Measurements from ENCODE around the gene FOSB.
"Not testable (repeated sequence)": the region's sequence is repeated elsewhere in the genome, so short reads cannot be mapped to it uniquely, and the experiment has no call there.

The FOSB gene

DNA sequence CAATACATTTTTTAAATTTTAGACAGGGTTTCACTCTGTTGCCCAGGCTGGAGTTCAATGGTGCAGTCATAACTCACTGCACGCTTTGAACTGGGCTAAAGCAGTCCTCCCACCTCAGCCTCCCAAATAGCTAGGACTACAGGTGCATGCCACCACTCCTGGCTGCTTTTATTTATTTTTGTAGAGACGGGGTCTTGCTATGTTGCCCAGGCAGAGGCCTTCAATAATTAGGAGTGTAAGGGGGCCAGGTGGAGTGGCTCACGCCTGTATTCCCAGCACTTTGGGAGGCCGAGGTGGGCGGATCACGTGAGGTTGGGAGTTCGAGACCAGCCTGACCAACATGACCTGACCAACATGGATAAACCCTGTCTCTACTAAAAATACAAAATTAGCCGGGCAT lies 35.3 kb upstream of the FOSB start:
- H3K9me3 Mint-ChIP-seq; H3K36me3 Mint-ChIP-seq; H3K27ac Mint-ChIP-seq; DNase-seq (ENCODE audit: low spot score in 2 of 2); ATAC-seq (ENCODE audit: low read depth); H3K27me3 Mint-ChIP-seq; H3K4me1 Mint-ChIP-seq; H3K4me3 Mint-ChIP-seq: not testable (repeated sequence)

DNA sequence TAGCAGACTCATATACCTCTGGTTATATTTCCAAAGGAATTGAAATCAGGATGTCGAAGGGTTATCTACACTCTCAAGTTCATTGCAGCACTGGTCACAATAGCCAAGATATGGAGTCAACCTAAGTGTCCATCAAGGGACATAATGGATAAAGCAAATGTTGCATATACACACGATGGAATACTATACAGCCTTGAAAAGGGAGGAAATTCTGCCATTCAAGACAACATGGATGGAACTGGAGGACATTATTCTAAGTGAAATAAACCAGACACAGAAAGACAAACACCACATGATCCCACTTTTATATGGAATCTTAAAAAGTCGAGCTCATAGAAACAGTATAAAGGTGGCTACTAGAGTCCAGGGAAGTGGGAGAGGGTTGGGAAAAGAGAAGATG lies 30.5 kb upstream of the FOSB start:
- Mint-ChIP-seq H3K36me3 (no peaks in the 10 kb centered on the region), H3K9me3 (no peaks in the 10 kb centered on the region), H3K27ac (no peak overlapping the region), H3K4me1 (peaks cover 12% of the 10 kb centered on the region), H3K27me3 (no peaks in the 10 kb centered on the region), H3K4me3 (no peak overlapping the region)
- ATAC-seq (ENCODE audit: low read depth) (no peak), DNase-seq (ENCODE audit: low spot score in 2 of 2) (no peak)

DNA sequence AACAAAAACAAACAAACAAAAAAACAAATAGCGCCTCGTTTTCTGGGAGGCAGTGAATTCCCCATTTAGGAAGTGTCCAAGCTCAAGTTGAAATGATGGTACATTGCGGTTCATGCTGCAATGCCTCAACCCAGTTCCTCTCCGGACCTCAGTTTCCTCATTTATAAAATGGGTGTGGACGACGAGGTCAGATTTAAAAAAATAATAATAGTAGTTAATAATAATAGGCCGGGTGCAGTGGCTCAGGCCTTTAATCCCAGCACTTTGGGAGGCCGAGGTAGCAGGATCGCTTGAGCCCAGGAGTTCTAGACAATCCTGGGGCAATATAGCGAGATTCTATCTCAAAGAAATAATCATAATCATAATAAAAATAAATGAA lies 28.6 kb upstream of the FOSB start:
- no peaks in the 10 kb centered on the region for H3K9me3 Mint-ChIP-seq
- DNase-seq (ENCODE audit: low spot score in 2 of 2), result no peak
- peaks cover 26% of the 10 kb centered on the region for H3K4me1 Mint-ChIP-seq
- H3K27ac Mint-ChIP-seq, result peak overlapping the region; percentile 91
- peak overlapping the region; percentile 78 for H3K4me3 Mint-ChIP-seq
- no peaks in the 10 kb centered on the region for H3K27me3 Mint-ChIP-seq
- no peaks in the 10 kb centered on the region for H3K36me3 Mint-ChIP-seq
- no peak for ATAC-seq (ENCODE audit: low read depth)

DNA sequence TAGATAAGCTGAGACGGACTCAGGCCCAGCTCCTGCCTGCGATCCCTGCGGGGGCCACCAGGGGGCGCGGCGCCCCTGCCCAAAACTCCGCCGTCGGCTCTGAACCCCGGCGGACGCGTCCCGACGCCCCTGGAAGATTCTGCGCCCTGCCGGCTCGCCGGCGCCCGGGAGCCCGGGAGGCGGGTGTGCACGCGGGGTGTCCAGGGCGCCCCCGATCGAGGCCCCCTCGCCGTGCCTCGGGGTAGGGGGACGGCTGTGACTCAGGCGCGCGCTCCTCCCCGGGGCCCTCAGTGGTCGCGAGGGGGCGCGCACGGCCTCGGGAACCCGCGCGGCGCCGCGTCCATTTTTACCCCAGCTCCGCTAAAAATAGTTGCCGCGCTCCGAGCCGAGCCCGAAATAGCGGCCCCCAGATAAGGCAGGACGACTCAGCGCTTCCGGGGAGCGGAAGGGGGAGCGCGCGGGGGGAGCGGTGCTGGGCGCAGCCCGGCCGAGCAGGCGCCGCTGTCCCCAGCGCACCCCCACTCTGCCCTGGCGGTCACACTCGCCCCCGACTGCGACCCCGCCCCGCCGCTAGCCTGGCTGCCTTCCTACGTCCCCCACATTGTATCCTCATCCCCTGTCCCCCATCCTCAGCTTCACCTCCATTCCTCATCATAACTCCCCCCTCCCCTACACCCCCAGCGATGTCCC lies 28.1 kb upstream of the FOSB start:
- no peaks in the 10 kb centered on the region for H3K9me3 Mint-ChIP-seq
- ATAC-seq (ENCODE audit: low read depth), result peak; percentile 50
- peaks cover 31% of the 10 kb centered on the region for H3K4me1 Mint-ChIP-seq
- H3K36me3 Mint-ChIP-seq, result no peaks in the 10 kb centered on the region
- H3K27me3 Mint-ChIP-seq, result no peaks in the 10 kb centered on the region
- peak; percentile 92 to 97 for DNase-seq (ENCODE audit: low spot score in 2 of 2)
- peak overlapping the region; percentile 91 for H3K27ac Mint-ChIP-seq
- H3K4me3 Mint-ChIP-seq, result peak overlapping the region; percentile 89

DNA sequence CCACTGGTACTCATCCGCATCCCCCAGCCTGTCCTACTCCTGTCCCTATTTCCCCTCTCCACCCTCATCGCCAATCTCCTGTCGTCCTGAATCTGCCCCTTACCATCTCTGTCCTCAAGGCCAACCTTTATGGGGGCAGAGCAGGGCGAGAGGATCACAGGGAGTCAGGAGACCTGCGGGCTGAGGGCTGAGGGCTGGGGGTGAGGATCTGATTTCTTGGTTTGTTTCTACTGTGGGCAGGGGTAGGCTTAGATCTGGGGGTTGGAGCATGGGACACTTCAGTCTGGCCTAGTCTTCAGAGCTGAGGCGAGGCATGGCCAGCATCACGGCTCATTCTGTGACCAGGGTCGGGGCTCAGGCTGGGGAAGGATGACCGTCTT lies 27.5 kb upstream of the FOSB start:
- Mint-ChIP-seq H3K27ac (peak overlapping the region; percentile 91), H3K36me3 (no peaks in the 10 kb centered on the region), H3K4me3 (peak overlapping the region; percentile 89), H3K27me3 (no peaks in the 10 kb centered on the region), H3K4me1 (peaks cover 33% of the 10 kb centered on the region), H3K9me3 (no peaks in the 10 kb centered on the region)
- no peak for ATAC-seq (ENCODE audit: low read depth)
- DNase-seq (ENCODE audit: low spot score in 2 of 2), result no peak

DNA sequence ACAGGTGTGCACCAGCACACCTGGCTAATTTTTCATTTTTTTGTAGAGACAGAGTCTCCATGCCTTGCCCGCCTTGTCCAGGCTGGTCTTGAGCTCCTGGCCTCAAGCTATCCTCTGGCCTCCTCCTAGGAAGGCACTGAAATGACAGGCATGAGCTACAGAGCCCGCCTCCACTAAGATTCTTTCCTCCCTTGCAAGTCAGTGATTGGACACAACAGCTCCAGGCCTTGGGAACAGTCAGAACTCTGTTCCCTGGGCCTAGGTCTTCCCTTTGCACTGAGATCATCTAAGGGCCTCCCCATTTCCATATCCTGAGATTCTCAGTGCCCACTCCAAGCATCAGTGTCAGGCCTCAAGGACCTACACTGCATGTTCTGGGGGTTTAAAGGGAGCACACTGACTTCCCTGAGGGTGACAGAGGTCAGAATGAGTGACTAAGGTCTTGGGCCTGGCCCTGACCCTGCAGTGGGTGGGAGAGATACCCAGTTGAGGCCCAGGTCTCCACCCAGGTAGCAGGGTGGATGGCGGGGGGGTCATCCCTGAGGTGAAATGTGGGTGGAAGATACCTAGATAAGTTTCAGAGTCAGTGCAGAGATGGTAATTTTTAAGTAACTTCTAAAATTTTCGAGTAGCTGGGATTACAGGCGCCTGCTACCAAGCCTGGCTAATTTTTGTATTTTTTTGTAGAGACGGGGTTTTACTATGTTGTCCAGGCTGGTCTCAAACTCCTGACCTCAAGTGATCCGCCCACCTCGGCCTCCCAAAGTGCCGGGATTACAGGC lies 26.7 kb upstream of the FOSB start:
- ATAC-seq (ENCODE audit: low read depth) (no peak), DNase-seq (ENCODE audit: low spot score in 2 of 2) (no peak)
- peaks cover 38% of the 10 kb centered on the region for H3K4me1 Mint-ChIP-seq
- no peaks in the 10 kb centered on the region for H3K9me3 Mint-ChIP-seq
- H3K36me3 Mint-ChIP-seq, result no peaks in the 10 kb centered on the region
- peak overlapping the region; percentile 91 for H3K27ac Mint-ChIP-seq
- no peaks in the 10 kb centered on the region for H3K27me3 Mint-ChIP-seq
- H3K4me3 Mint-ChIP-seq, result peak overlapping the region; percentile 89

DNA sequence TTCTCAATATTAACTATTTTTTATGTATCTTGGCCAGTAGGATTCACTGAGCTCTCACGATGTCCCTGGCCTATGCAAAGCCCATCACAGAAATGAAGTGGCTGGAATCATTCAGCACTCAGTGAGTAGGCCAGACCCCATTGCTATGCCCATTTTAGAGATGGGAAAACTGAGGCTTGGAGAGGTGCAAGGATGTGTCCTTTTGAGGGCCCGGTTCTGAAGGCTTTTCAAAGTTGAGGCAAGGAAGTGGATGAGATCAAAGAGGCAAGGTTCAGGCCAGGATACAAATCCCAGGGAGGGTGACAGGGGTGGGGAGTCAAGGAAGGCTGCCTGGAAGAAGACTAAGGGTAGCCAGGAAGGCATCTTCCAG lies 25.4 kb upstream of the FOSB start:
- ATAC-seq (ENCODE audit: low read depth), result no peak
- Mint-ChIP-seq H3K9me3 (no peaks in the 10 kb centered on the region), H3K36me3 (no peaks in the 10 kb centered on the region), H3K4me3 (peak overlapping the region; percentile 97), H3K27me3 (no peaks in the 10 kb centered on the region), H3K27ac (peak overlapping the region; percentile 100), H3K4me1 (peaks cover 41% of the 10 kb centered on the region)
- no peak for DNase-seq (ENCODE audit: low spot score in 2 of 2)

DNA sequence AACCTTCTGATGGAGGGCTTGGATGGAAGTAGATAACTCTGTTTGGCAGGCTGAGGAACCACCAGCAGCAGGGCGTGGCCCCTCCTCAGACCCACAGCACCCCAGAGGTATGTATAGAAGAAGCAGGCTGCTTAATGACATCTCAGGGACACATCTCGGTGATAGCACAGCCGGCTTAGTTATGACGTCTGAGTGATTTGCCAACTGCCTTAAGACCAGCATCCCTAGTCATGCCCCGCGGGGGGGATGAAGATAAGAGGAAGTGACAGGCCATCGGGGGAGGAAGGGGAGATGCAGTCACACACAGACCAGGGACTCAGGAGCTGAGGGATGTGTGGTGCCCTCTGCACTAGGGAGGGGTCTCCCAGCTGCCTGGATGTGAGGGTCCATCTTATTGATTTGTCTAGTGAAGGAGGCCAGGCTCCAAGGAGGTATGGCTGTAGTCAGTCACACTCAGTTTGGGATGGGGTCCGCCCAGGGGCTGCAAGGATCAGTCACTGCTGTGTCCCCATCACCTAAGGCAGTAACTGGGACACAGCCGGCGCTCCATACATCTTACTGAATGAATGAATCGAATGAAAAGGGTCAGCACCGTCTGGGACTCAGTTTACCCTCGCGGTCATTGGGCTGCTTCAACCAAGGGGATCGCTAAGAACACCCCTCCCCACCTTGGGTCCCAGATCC lies 24.9 kb upstream of the FOSB start:
- peak overlapping the region; percentile 97 for H3K4me3 Mint-ChIP-seq
- peaks cover 41% of the 10 kb centered on the region for H3K4me1 Mint-ChIP-seq
- ATAC-seq (ENCODE audit: low read depth), result peak; percentile 56
- no peaks in the 10 kb centered on the region for H3K9me3 Mint-ChIP-seq
- peak; percentile 66 to 67 for DNase-seq (ENCODE audit: low spot score in 2 of 2)
- no peaks in the 10 kb centered on the region for H3K36me3 Mint-ChIP-seq
- peak overlapping the region; percentile 100 for H3K27ac Mint-ChIP-seq
- no peaks in the 10 kb centered on the region for H3K27me3 Mint-ChIP-seq

DNA sequence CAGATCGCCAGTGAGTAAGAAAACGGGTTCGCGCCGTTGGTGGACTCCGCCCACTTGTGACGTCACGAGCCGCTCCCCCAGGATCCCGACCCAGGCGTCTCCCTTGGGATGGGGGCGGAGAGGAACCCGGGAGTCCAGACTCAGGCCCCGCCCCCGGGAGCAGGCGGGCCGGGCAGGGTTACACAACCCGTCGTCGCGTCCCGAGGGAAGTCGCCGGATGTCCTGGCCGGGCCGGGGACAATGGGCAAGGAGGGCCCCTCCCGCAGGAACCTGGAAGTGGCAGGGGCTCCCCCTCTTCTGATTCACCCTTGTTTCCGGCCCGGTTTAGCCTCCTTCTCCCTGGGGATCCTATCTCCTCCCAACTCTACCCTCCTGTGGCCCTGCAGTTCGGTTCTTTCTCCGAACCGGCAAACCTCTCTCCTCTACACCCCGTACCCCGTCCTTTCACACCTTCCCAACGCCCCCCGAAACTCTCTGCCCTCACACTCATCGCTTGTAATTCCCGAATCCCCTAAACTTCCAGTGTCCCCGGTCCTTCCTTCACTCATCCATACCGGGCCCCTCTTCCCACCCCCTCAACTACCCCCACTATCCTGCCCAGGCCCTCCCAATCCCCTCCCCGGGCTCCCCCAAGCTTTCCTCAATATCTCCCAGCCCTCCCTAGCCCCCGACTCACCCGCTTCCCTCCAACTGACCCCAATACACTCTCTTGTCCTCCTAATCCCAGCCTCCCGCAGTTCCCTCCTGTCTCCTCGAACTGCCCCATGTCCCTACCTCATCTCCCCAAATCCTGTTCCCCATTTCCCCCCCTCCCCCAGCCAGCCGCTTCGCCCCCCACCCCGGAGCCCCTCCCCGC lies 24.1 kb upstream of the FOSB start:
- DNase-seq (ENCODE audit: low spot score in 2 of 2) (peak; percentile 64 to 75), ATAC-seq (ENCODE audit: low read depth) (peak; percentile 12)
- peaks cover 2% of the 10 kb centered on the region for H3K36me3 Mint-ChIP-seq
- peak overlapping the region; percentile 97 for H3K4me3 Mint-ChIP-seq
- no peaks in the 10 kb centered on the region for H3K27me3 Mint-ChIP-seq
- peaks cover 44% of the 10 kb centered on the region for H3K4me1 Mint-ChIP-seq
- H3K9me3 Mint-ChIP-seq, result no peaks in the 10 kb centered on the region
- peak overlapping the region; percentile 100 for H3K27ac Mint-ChIP-seq

DNA sequence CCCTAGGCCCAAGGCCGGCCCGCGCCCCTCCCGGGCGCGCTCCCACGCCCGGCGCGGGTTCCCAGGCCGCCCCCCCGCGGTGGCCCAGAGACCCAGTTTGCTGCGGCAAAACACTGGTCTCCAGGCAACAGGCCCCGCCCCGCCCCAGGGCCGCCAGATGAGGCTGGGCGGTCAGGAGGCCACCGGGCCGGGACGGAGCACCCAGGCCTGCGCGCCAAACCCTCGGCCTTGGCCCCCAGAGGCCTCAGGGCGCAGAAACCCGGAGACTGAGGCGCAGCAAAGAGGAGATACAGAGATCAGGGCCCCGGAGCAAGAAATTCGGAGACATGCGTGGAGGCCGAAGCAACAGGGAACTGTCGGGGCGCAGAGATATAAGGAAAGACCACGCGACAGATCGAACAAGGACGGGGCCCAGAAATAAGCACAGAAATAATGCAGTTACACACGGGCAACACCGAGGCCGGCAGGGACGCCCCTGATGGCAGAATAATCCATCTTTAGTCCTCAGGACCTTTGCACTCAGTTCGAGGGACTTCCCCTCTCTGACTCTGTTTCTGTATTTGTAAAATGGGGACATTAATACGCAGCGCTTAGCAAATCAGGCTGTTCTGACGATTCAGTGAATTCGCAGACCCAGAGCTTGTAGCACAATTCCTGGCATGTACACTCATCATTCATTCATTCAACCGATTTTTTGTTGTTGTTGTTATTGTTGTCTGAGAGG lies 23.3 kb upstream of the FOSB start:
- Mint-ChIP-seq H3K27me3 (no peaks in the 10 kb centered on the region), H3K4me1 (peaks cover 46% of the 10 kb centered on the region), H3K27ac (peak overlapping the region; percentile 100), H3K9me3 (no peaks in the 10 kb centered on the region), H3K4me3 (peak overlapping the region; percentile 97), H3K36me3 (peaks cover 2% of the 10 kb centered on the region)
- peak; percentile 62 for ATAC-seq (ENCODE audit: low read depth)
- DNase-seq (ENCODE audit: low spot score in 2 of 2), result peak; percentile 93 to 94

DNA sequence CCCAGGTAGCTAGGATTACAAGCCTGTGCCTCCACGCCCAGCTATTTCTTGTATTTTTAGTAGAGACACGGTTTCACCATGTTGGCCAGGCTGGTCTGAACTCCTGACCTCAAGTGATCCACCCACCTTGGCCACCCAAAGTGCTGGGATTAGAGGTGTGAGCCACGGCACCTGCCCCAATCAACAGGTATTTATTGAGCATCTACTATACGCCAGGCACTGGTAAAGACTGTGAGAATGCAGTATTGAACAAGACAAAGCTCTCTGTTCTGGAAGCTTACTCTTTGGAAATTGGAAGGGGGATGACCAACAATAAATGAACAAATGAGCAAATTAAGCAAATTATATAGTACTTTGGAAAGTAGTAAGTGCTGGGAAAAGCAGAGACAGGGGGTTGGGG lies 22.7 kb upstream of the FOSB start:
- no peaks in the 10 kb centered on the region for H3K9me3 Mint-ChIP-seq
- H3K36me3 Mint-ChIP-seq, result peaks cover 2% of the 10 kb centered on the region
- H3K27me3 Mint-ChIP-seq, result no peaks in the 10 kb centered on the region
- H3K4me3 Mint-ChIP-seq, result peak overlapping the region; percentile 97
- ATAC-seq (ENCODE audit: low read depth) (no peak), DNase-seq (ENCODE audit: low spot score in 2 of 2) (no peak)
- H3K27ac Mint-ChIP-seq, result peak overlapping the region; percentile 100
- H3K4me1 Mint-ChIP-seq, result peaks cover 46% of the 10 kb centered on the region

DNA sequence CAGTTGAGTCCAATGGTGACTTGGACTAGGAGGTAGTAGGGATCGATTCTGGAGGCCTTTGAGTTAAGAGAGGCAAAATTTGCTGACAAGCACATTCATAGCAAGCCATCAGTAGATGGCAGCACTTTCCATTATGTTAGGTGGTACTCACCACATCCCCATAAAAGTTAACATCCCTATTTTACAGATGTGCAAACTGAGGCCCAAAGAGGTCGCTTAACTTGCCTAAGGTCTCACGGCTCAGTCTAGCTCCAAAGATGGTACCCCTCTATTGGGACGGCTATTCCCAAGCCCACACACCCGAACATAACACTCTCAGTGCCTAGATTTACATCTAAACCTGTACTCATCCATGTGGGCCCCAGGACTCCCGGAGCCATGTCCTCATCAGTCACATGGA lies 21.5 kb upstream of the FOSB start:
- H3K9me3 Mint-ChIP-seq, result no peaks in the 10 kb centered on the region
- peak overlapping the region; percentile 19 for H3K4me3 Mint-ChIP-seq
- peak overlapping the region; percentile 100 for H3K27ac Mint-ChIP-seq
- no peak for DNase-seq (ENCODE audit: low spot score in 2 of 2)
- H3K4me1 Mint-ChIP-seq, result peaks cover 44% of the 10 kb centered on the region
- no peak for ATAC-seq (ENCODE audit: low read depth)
- peaks cover 2% of the 10 kb centered on the region for H3K36me3 Mint-ChIP-seq
- H3K27me3 Mint-ChIP-seq, result no peaks in the 10 kb centered on the region

DNA sequence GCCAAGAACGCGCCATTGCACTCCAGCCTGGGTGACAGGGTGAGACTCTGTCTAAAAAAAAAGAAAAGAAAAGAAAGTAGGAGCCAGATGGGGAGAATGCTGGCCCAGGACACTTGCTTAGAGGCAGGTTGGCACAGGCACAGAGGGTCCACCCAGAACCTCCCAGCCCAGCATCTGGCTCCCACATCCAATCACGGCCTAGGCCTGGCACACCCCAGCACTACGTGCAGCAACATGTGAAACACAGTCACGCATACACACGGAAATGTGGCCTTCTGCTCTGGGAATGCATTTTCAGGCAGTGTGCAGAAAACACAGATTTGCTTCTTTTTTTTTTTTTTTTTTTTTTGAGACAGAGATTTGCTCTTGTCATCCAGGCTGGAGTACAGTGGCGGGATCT lies 20.9 kb upstream of the FOSB start:
- Mint-ChIP-seq H3K4me3 (no peak overlapping the region), H3K27ac (no peak overlapping the region), H3K36me3 (peaks cover 2% of the 10 kb centered on the region), H3K9me3 (no peaks in the 10 kb centered on the region), H3K4me1 (peaks cover 50% of the 10 kb centered on the region), H3K27me3 (no peaks in the 10 kb centered on the region)
- ATAC-seq (ENCODE audit: low read depth), result no peak
- DNase-seq (ENCODE audit: low spot score in 2 of 2), result no peak

Data from memory B cell (primary cell).